Suppressor macrophage (primary cell): ENCODE measurements around the gene HMGN3.

Experiments used
- DNase-seq, 4 experiments: peaks; one replicate each; pipeline ENCODE4 v3.0.0-alpha.2; 2020 to 2022

HMGN3 gene

GRCh38 chr6:79184086-79184485, 50.4 kb downstream of the HMGN3 start:
- DNase-seq, result no peak

GRCh38 chr6:79180052-79180451, 54.4 kb downstream of the HMGN3 start:
- DNase-seq, result no peak

- peak in 3 of 4 experiments; percentile 3 to 33 (median 21) for DNase-seq
Measured at GRCh38 chr6:79173378-79173777, 61.1 kb downstream of the HMGN3 start.

DNA sequence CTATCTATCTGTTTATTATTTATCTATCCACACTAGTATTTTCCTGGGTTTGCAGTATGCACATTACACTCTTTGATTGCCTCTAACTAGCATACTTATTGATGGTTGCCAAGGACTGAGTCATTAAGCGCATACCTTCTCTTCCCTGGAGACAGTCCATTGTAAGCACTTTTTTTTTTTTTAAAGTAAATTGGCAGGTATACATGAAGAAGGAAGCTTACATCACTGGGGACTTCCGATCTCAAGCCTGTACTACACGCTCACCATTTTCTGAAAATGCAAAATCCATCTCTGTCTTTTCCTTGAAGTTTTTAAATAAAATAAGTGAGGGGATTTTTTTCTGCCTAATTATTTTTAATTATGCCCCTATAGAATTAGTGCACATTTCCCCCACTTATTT, 63.5 kb downstream of the HMGN3 start:
- no peak for DNase-seq

DNA sequence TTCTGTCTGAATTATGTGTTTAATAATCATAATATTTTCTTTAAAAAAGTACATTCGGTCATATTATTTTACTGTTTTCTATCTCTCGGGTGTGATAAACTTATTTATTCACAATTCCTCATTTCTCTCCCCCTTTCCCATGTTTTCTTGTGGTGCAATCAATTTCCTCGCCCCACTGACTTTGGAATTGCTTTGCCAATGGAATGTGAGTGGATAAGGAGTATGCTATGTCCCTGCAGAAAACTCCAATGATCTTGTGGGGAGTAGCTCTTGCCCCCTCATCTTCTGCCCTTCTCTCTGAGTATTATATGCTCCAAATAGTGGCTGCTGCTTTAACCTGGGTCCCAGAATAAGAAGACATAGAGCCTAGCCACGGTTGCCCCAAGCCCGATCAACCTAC, 64.1 kb downstream of the HMGN3 start:
- DNase-seq, result no peak

DNA sequence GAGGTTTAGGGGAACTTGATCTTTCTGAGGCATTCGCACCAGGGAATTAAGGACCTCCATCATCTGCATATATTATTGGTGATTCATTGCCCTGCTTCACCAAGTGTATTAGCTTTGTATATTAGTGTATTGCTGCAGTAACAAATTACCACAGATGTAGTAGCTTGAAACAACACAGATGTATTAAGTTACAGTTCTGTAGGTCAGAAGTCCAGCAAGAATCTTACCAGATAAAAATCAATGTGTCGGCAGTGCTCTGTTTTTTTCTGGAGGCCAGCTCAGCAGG, 65.8 kb downstream of the HMGN3 start:
- DNase-seq, result no peak

DNA sequence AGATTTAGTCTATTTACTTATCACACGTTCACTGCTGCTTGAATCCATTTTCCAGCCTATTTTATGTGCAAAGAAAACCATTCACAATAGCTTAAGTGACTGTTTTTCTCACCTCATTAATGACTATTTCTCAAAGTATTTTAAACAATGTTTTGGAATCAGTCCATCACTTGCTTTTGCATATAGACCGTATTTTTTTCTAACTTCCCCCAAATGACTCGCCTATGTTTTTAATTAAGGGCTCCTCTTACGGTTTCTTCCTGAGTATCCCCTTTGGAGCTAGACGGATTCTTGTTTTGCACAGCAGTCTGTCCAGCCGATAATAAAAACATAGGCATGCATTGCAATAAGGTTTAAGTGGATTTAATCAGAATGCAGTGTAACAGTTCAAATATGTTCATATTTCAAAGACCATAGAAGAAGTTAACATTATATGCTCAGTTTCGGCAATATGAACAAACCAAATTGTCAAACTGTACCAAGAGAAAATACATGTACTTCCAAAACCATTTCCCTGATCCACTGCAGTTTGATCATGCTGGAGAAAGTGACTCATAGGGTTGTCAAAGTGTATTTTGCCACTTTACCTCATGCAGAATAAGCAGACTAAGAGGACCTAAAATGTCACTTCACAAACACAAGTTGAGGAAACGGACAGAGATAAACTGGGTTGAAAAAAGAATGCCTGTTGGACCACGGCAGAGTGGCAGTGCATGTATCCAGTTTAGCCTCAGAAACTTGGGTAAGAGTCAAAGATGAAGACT, 66.4 kb downstream of the HMGN3 start:
- no peak for DNase-seq

GRCh38 chr6:79159846-79160245, 74.6 kb downstream of the HMGN3 start:
- DNase-seq, result no peak

DNA sequence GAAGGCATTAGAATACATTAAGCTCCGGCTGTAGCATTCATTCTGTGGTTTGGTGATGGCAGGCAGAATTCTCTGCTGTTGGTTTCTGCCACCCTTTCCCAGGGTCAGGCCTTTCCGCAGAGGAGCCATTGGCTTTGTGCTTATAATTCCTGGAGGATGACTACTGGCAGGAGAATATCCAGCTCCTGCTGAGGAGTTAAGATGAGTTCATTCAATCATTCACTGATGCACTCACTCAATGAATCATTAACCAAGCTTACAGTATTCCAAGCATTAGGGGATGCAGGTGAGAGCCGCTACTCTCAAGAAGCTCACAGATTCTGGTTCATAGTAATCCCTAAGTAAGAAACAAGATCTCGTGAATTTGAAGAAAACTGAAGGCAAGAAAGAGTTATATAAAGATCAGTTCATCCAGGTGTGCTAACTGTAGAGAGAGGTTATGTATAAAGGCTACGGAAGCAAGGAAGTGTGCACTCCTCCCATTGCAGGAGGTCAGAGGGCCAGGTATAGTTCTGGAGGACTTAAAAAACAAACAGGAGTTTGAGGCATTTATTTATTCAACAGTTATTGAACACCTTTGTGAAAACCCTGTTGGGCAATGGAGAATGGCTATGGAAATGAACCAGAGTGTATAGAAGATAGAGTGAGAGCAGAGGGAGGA, 75.5 kb downstream of the HMGN3 start:
- DNase-seq, result no peak

- DNase-seq, result peak in 1 of 4 experiments; percentile 16
Measured at GRCh38 chr6:79157961-79158644, 76.4 kb downstream of the HMGN3 start.

DNA sequence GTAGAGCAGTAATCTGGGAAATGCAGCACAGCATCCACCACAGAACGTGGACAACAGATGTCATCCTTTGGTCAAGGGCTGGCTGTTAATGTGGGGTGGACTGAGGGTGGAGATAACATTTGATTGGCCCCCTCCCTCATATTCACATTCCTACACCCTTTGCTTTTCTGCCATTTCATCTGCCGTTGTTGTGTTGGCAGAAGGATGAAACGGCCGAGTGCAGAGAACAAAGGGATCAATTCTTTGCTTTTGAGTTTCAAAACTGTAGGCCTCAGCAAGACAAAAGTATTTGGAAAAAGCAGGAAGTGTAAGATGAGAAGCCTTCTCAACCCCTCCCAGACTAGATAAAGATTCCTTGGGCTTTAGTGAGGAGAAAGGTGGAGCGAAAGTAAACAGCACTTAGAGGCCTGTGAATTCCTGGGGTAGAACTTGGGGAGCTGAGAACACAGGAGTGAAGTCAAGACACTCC, 82.2 kb downstream of the HMGN3 start:
- DNase-seq, result no peak
